Sigmoid colon (tissue), 3 donors: ENCODE results near the gene TBX20.
"Not testable (repeated sequence)": the region's sequence is repeated elsewhere in the genome, so short reads cannot be mapped to it uniquely, and the experiment has no call there.

Source experiments
- CTCF ChIP-seq, 4 experiments: fragments of 450-650 bp in 3 of 4; fragments of 200-600 bp in 1 of 4; IDR thresholded peaks; one replicate each; pipeline ENCODE4 v1.5.1; 2016 to 2019; ENCODE audit warnings: antibody characterized with exemption in 4 of 4, mild to moderate bottlenecking in 3 of 4, moderate library complexity in 2 of 4
- POLR2A ChIP-seq, 2 donors: fragments of 450-650 bp; IDR thresholded peaks; one replicate each; pipeline ENCODE4 v1.6.1; 2016; ENCODE audit warnings: antibody characterized with exemption in 2 of 2, mild to moderate bottlenecking in 2 of 2, moderate library complexity in 2 of 2

- TF ChIP-seq CTCF, POLR2A (IDR thresholded peaks at IDR 0.05): not testable (repeated sequence)
These were observed 86.2 kb downstream of the TBX20 start for GRCh38 chr7:35167658-35168057.
